DMS114 treated with DMSO at 0.1 percent for 48 hours (cell line): ENCODE results near the gene ABHD12B.
"Not testable (repeated sequence)": the region's sequence is repeated elsewhere in the genome, so short reads cannot be mapped to it uniquely, and the experiment has no call there.

Source experiments
- DNase-seq: peaks from one replicate; lab custom pipeline; 2025; ENCODE audit not compliant: unreplicated experiment; lab: John Stamatoyannopoulos, UW

Gene ABHD12B

DNA sequence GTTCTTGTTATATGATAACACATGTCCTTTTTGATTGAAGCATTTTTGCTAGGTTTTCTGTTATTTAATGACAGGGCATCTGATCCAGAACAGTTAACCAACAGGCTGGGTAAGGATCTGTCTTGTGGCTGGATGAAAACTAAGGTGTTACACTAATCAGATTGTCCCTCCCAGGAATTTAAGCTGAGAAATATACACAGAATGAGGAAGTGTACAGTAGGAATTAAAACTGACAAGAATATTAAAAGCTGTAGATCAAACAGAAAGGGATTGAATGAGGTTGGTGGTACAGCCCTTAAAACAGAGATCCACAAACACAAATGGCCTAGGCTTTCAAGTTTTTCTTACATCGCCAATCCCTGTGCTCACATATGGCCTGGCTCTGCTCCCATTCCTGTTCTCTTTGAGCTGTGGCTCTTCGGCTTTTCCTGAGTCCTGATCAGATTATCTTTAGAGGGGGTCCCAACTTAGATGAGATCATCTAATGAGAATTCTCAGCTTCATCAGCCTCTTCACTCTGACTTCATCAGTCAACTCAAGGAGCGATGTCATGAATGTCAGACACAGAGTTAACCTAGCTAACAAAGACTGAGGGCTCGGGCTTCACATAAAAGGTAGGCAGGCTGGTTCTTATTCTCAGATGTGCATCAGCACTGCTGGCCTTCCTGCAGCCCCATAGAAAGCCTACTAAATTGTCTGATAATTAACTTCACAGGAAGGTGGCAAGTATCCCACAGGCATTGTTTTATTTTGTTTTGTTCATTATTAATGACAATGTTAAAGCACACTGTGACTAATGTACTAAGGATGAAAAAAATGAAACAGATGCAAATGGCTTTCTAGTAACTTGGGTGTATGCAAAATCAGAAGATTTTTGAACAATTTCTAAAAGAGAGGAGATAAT, 61.0 kb downstream of the ABHD12B start:
- no peak for DNase-seq

- DNase-seq, result no peak
These were observed 63.5 kb downstream of the ABHD12B start for GRCh38 chr14:50935126-50936015.

GRCh38 chr14:50936016-50936340, 64.1 kb downstream of the ABHD12B start:
- no peak for DNase-seq

GRCh38 chr14:50936882-50937281, 65.0 kb downstream of the ABHD12B start:
- DNase-seq, result no peak

DNA sequence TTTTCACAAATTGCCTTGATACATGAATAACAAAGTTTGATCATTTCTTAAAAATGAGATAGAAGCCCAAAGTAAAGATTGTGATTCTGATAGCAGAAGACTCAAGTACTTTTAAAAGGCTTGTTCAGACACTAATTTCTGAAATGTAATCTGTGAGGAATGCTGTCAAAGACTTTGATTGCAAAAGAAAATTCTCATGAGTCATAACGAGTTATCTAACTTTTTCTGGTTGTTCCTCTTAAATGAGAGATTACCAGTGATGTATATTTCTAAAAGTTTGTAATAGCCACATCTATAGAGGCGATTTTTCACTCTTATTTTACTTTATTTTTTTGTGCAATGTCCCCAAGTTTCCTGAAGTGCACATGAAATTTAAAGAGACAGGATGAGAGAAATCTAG, 65.5 kb downstream of the ABHD12B start:
- DNase-seq, result no peak

DNA sequence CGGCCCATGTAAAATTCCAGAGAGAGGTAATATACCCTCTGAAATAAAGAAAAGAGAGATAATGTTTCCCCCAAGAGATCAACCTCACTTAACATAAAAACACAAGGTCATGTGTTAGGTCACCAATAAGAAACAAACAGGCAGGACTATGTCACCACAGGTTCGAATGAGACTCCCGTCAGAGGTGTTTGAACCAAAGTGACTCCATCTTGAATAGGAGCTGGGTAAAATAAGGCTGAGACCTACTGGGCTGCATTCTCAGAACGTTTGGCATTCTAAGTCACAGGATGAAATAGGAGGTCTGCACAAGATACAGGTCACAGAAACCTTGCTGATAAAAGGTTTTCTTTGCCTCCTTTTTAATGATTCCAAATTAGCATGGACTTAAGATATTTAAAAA, 65.9 kb downstream of the ABHD12B start:
- DNase-seq, result no peak

DNA sequence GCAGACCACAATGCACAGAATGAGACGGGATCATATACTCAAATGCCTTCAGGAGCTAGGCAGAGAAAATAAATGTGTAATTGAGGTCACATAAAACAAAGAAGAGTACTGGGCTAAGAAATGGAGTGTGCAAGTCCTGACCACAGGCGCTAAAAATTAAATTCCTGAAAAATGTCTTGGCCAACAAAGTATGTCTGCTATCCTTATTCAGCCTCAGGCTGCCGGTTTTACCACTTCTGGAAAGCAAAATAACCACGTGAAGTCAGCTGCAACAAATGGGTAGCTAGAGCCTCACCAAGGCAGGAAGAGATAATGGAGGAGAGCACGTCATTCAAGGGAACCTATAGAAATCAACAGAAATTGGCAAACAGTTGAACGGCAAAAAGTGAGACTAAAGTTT, 69.3 kb downstream of the ABHD12B start:
- DNase-seq, result no peak

DNA sequence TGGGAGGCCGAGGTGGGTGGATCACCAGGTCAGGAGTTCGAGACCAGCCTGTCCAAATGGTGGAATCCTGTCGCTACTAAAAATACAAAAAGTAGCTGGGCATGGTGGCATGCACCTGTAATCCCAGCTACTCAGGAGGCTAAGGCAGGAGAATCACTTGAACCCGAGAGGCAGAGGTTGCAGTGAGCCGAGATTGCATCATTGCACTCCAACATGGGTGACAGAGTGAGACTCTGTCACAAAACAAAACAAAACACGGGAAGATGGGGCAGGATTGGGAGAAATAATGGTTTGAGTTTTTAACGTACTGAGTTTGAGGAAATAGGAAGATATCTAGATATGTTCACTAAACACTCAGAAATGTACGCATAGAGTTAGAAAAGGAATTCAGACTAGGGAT, 69.8 kb downstream of the ABHD12B start:
- not testable (repeated sequence) for DNase-seq

DNA sequence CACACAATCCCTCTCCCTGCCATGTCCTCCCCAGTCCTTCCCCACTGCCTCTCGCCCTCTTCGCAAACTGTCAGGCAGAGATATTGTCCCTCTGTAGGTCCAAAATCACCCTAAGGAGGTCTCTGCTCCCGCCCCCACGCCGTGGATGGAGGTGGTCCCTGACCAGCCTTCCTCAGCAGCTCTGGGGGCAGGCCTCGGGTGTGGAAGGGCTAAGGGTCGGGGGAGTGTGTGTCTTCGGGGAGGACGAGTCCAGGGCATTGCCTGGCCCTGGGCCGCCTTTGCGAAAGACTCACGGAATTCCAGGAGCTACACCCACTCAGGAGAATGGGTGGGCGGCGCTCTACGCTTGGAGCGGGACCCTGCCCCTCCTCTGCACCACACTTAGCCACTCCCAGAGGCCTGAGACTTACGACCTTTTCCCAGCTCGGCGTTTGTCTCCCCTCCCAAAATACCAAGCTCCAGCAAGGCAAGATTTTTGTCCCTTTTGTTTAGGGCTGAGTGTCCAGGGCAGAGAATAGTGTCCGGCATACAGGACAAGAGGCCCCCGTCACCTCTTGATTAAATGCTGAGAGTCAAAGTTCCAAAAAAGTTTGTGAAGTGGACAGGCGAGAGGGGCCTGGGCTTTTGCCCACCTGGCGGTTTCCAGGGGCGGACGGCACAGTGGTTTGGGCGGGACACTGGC, 71.5 kb downstream of the ABHD12B start:
- DNase-seq, result peak; percentile 29

DNA sequence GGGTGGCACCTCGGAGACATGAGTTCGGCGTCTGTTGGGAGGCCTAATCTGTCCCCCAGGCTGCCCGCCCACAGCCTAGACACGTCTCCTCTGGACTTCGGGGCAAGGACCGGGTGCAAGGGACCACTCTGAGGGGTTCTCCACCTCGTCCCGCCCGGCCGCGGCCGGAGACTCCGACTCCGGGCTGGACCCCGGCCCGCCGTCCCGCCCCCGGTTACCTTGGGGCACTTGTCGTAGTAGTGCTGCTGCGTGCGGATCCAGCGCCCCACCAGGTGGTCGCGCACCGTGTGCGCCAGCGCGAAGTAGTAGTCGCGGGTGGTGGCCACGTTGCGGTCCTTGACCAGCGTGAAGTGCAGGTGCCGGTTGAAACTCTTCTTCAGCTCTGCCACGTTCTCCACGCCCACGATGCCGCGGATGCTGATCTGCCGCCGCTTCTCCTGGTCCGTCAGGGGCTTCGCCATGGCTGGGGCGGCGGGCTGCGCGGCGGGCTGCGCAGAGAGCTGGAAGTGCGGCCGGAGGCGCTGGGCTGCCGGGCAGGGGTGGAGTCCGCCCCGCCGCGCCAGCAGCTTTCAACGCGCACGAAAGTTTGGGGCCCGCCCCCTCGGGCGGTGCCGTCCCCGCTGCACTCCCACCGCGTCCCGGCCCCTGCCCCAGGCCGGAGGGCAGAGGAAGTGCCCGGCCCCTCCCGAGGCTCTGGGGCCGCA, 72.2 kb downstream of the ABHD12B start, which contains the start of gene PYGL:
Gene PYGL, minus strand, starts transcription at position 541 of the 704 bp plus-strand sequence. Its CDS starts 80 bp downstream, at position 461.
- peak; percentile 48 for DNase-seq

DNA sequence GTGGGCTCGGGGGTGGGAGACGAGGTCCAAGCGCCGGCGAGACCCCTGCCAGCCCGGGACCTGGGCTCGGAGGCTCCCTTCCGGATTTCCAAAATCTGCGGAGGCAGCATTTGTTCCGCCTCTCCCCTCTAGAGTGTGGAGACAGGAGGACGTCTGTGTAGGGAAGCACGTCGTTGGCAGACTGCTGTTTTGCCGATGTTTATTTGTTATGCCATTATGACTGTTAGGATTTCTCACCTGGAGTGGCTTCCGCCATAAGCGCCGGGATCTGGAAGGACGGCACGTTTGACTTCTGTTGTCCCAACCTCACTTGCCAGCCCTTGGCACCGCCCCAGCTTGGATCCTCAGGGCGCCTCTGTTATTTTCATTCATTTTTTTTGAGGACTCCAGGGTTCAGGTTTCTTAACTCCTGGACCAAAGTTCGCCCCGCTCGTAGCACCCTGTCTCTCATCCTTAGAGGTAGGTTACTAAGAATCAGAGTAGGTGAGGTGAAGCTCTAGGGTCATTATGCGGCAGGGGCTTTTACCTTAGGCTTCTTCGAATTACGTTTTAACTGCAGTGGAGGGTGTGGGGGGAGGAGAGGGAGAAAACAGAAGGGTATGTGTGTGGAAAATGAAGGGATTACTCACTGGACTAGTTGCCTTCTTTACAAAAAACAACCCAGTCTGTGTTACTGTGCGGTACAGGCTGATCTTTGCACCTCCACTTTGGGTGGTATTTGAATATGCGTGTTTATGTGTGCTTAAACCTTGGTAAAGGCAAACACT, 73.0 kb downstream of the ABHD12B start:
- peak; percentile 57 for DNase-seq

GRCh38 chr14:50946234-50946935, 74.5 kb downstream of the ABHD12B start:
- no peak for DNase-seq

GRCh38 chr14:50947446-50947845, 75.6 kb downstream of the ABHD12B start:
- DNase-seq, result no peak

DNA sequence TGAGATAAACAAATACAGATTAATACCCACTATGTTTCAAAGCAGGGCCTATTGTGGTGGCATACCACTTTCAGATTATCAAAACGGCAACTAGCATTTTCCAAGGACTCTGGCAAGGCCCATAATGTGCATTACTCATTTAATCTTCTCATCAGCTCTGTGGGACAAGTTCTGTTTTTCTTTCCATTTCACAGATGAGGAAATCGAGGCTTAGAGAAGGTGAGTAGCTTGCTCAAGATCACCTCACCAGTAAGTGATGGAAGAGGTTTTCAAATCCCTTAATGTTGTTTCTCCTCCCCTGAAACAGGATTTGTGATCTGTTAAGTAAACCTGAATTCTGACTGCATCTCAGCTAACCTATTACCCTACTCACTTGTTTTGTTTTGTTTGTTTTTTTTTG, 76.4 kb downstream of the ABHD12B start:
- DNase-seq, result no peak

DNA sequence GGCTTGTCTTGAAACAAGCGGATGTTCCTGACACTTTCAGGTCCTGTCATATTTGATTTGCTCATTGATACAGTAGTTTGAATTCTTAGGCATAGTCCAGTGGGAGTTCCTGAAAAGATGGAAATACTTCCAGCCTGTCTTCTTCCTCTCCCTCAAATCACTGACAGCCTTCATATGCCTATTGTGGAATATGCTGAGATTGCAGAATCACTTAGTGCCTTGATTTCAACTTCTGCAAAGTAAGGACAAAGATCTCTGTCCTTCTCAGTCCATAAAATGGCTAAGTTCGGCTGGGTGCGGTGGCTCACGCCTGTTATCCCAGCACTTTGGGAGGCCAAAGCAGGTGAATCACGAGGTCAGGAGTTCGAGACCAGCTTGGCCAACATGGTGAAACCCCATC, 79.2 kb downstream of the ABHD12B start:
- no peak for DNase-seq

DNA sequence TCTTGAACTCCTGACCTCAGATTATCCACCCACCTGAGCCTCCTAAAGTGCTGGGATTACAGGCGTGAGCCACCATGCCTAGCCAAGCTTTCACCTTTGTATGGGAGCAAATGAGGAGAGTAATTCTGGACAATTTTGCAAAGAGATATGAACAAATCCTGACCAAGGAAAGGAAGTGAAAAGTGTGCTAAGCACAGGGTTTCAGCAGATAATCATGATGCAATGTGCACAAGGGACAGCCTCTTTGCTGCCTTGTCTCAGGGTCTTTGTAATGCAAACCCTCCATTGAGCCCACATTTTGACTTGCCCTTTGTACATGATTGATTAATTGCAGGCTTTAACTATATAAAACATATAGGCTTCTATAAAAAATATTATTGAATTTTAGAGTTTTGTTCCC, 81.6 kb downstream of the ABHD12B start:
- DNase-seq, result no peak
